SU-DHL-6 (cell line): ENCODE results near the gene ADRB1.

Source experiments
- EZH2phosphoT487 ChIP-seq: fragments of 200-600 bp; sonication (generic), shearing (Covaris generic); conservative IDR thresholded peaks from 2 replicates; pipeline ENCODE4 v1.6.1; 2018; ENCODE audit warnings: mild to moderate bottlenecking, antibody characterized with exemption, low read length, moderate library complexity, mixed read lengths
- TF ChIP-seq, protein P1 (sequence below): fragments of 200-600 bp; sonication (generic); IDR thresholded peaks from one replicate; pipeline ENCODE4 v1.5.1; 2017; ENCODE audit warnings: antibody characterized with exemption, mild to moderate bottlenecking, low read length, moderate library complexity; ENCODE audit not compliant: insufficient read depth, poor library complexity, severe bottlenecking

DNA sequence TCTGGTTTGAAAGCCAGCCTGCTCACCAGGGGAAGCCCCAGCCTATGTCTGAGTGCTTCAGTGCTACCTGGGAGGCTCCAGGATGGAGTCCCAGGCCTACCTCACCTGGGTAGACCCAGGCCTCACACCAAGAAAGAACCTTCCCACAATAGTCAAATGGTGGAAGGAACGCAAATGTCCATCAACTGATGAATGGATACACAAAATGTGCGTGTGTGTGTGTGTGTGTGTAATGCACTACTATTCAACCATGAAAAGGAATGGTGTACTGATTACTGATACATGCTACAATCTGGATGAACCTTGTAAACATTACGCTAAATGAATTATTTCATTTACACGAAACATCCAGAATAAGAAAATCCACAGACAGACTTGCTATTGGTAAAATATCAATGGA is 15.2 kb upstream of the ADRB1 start:
- TF ChIP-seq EZH2phosphoT487: no peak
- TF ChIP-seq, protein P1, sequence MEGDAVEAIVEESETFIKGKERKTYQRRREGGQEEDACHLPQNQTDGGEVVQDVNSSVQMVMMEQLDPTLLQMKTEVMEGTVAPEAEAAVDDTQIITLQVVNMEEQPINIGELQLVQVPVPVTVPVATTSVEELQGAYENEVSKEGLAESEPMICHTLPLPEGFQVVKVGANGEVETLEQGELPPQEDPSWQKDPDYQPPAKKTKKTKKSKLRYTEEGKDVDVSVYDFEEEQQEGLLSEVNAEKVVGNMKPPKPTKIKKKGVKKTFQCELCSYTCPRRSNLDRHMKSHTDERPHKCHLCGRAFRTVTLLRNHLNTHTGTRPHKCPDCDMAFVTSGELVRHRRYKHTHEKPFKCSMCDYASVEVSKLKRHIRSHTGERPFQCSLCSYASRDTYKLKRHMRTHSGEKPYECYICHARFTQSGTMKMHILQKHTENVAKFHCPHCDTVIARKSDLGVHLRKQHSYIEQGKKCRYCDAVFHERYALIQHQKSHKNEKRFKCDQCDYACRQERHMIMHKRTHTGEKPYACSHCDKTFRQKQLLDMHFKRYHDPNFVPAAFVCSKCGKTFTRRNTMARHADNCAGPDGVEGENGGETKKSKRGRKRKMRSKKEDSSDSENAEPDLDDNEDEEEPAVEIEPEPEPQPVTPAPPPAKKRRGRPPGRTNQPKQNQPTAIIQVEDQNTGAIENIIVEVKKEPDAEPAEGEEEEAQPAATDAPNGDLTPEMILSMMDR: no peak
